HEK293 (cell line): ENCODE measurements around the gene CRTAP.

Experiments used
- CTCF ChIA-PET: fragments of 350-600 bp; formaldehyde crosslinking; extraction: SDS; loops from one replicate; lab custom pipeline; 2021; ENCODE audit warnings: antibody characterized with exemption; lab: Yijun Ruan, JAX
- POLR2A ChIA-PET: fragments of 300-600 bp; formaldehyde crosslinking; extraction: SDS; loops from one replicate; lab custom pipeline; 2020; ENCODE audit warnings: antibody characterized with exemption, inconsistent platforms; lab: Yijun Ruan, JAX
- H3K27ac ChIP-seq: fragments of 200-500 bp; sonication (Bioruptor generic); 2 replicates; pipeline ENCODE4 v1.5.1; 2014; ENCODE audit warnings: low read depth, low read length, control low read depth, inconsistent platforms; ENCODE audit errors: extremely low read depth
- H3K36me3 ChIP-seq, 2 experiments: fragments of 200-500 bp in 1 of 2; sonication (Bioruptor generic) in 1 of 2; 1 replicate in 1 of 2; 2 replicates in 1 of 2; pipeline ENCODE4 v1.5.1; 2014 to 2017; ENCODE audit warnings: inconsistent platforms in 2 of 2, low read length in 2 of 2; ENCODE audit not compliant: control insufficient read depth in 2 of 2, insufficient read depth in 1 of 2
- H3K4me1 ChIP-seq: fragments of 200-500 bp; sonication (Bioruptor generic); 2 replicates; pipeline ENCODE4 v1.5.1; 2014; ENCODE audit warnings: mild to moderate bottlenecking, low read length, inconsistent platforms; ENCODE audit not compliant: control insufficient read depth, insufficient read depth
- H3K4me3 ChIP-seq: 2 replicates; pipeline ENCODE4 v1.5.1; 2011; ENCODE audit warnings: low read depth, mild to moderate bottlenecking, control low read depth, low read length, moderate library complexity
- H3K9me3 ChIP-seq: fragments of 200-500 bp; sonication (Bioruptor generic); 2 replicates; pipeline ENCODE4 v1.5.1; 2014; ENCODE audit warnings: low read depth, low read length, inconsistent platforms; ENCODE audit not compliant: control insufficient read depth, insufficient read depth
- HIC1 ChIP-seq: fragments of 450-650 bp; formaldehyde crosslinking; IDR thresholded peaks from 2 replicates; pipeline ENCODE4 v1.5.1; 2016; ENCODE audit warnings: missing biosample characterization, missing genetic modification characterization
- PATZ1 ChIP-seq: fragments of 450-650 bp; formaldehyde crosslinking; IDR thresholded peaks from 2 replicates; pipeline ENCODE4 v1.5.1; 2016; ENCODE audit warnings: missing biosample characterization, missing genetic modification characterization
- PRDM1 ChIP-seq: fragments of 450-650 bp; formaldehyde crosslinking; IDR thresholded peaks from 2 replicates; pipeline ENCODE4; 2016; ENCODE audit warnings: missing biosample characterization, missing genetic modification characterization
- TCF7L2 ChIP-seq: IDR thresholded peaks from 2 replicates; pipeline ENCODE4 v1.6.1; 2011; ENCODE audit warnings: low read depth, mild to moderate bottlenecking, inconsistent platforms, low read length, moderate library complexity, borderline replicate concordance
- TRIM28 ChIP-seq: IDR thresholded peaks from 2 replicates; pipeline ENCODE4 v1.6.1; 2011; ENCODE audit warnings: low read length, control low read depth, borderline replicate concordance
- ZBTB20 ChIP-seq: fragments of 450-650 bp; formaldehyde crosslinking; IDR thresholded peaks from 2 replicates; pipeline ENCODE4 v1.5.1; 2016; ENCODE audit warnings: missing biosample characterization, missing genetic modification characterization
- ZBTB48 ChIP-seq: fragments of 450-650 bp; formaldehyde crosslinking; IDR thresholded peaks from 2 replicates; pipeline ENCODE4 v1.5.1; 2016; ENCODE audit warnings: missing biosample characterization, missing genetic modification characterization
- ZBTB6 ChIP-seq: fragments of 450-650 bp; formaldehyde crosslinking; IDR thresholded peaks from 2 replicates; pipeline ENCODE4 v1.5.1; 2017; ENCODE audit warnings: missing biosample characterization, missing genetic modification characterization
- ZNF121 ChIP-seq: fragments of 450-650 bp; formaldehyde crosslinking; IDR thresholded peaks from 2 replicates; pipeline ENCODE4 v1.5.1; 2016; ENCODE audit warnings: missing biosample characterization, missing genetic modification characterization
- ZNF214 ChIP-seq: fragments of 450-650 bp; formaldehyde crosslinking; IDR thresholded peaks from 2 replicates; pipeline ENCODE4 v1.5.1; 2017; ENCODE audit warnings: missing biosample characterization, mild to moderate bottlenecking, missing genetic modification characterization, borderline replicate concordance
- ZNF449 ChIP-seq: fragments of 450-650 bp; formaldehyde crosslinking; IDR thresholded peaks from 2 replicates; pipeline ENCODE4 v1.5.1; 2017; ENCODE audit warnings: missing biosample characterization, mild to moderate bottlenecking, missing genetic modification characterization, moderate library complexity
- ZNF521 ChIP-seq: fragments of 450-650 bp; formaldehyde crosslinking; IDR thresholded peaks from 2 replicates; pipeline ENCODE4 v1.5.1; 2017; ENCODE audit warnings: missing biosample characterization, mild to moderate bottlenecking, missing genetic modification characterization
- ZNF629 ChIP-seq: fragments of 450-650 bp; formaldehyde crosslinking; IDR thresholded peaks from 2 replicates; pipeline ENCODE4 v1.5.1; 2017; ENCODE audit warnings: missing biosample characterization, missing genetic modification characterization
- ZNF670 ChIP-seq: fragments of 450-650 bp; formaldehyde crosslinking; IDR thresholded peaks from 2 replicates; pipeline ENCODE4 v1.5.1; 2016; ENCODE audit warnings: missing biosample characterization, missing genetic modification characterization, low read depth
- ZNF76 ChIP-seq: fragments of 450-650 bp; formaldehyde crosslinking; IDR thresholded peaks from 2 replicates; pipeline ENCODE4; 2016; ENCODE audit warnings: low read depth, missing biosample characterization, missing genetic modification characterization, borderline replicate concordance
- ZNF785 ChIP-seq: fragments of 450-650 bp; formaldehyde crosslinking; IDR thresholded peaks from 2 replicates; pipeline ENCODE4 v1.5.1; 2016; ENCODE audit warnings: missing biosample characterization, missing genetic modification characterization
- ZNF791 ChIP-seq: fragments of 450-650 bp; formaldehyde crosslinking; IDR thresholded peaks from 2 replicates; pipeline ENCODE4 v1.5.1; 2016; ENCODE audit warnings: missing biosample characterization, missing genetic modification characterization
- TF ChIP-seq, protein P1 (sequence below): IDR thresholded peaks from 2 replicates; pipeline ENCODE4 v1.6.1; 2011; ENCODE audit warnings: mild to moderate bottlenecking, low read depth, low read length, borderline replicate concordance

The CRTAP gene

GRCh38 chr3:33174095-33174494 is 60.3 kb downstream of the CRTAP start:
- ChIA-PET CTCF (no interaction called here), POLR2A (no interaction called here)
- no peaks in the 10 kb centered on the region for H3K9me3 ChIP-seq
- TF ChIP-seq HIC1 (no peak), ZNF791 (no peak), ZNF214 (no peak), PATZ1 (tag by site-specific recombination) (no peak), PRDM1 (tag by site-specific recombination) (no peak), ZNF449 (no peak), ZNF629 (tag by site-specific recombination) (no peak), ZNF670 (tag by site-specific recombination) (no peak), TRIM28 (no peak), ZBTB6 (tag by site-specific recombination) (no peak), ZNF76 (no peak), ZBTB48 (no peak), ZNF785 (no peak), ZNF121 (tag by site-specific recombination) (no peak)
- TF ChIP-seq, protein P1, sequence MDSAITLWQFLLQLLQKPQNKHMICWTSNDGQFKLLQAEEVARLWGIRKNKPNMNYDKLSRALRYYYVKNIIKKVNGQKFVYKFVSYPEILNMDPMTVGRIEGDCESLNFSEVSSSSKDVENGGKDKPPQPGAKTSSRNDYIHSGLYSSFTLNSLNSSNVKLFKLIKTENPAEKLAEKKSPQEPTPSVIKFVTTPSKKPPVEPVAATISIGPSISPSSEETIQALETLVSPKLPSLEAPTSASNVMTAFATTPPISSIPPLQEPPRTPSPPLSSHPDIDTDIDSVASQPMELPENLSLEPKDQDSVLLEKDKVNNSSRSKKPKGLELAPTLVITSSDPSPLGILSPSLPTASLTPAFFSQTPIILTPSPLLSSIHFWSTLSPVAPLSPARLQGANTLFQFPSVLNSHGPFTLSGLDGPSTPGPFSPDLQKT = no peak
- no peak overlapping the region for H3K27ac ChIP-seq
- H3K4me3 ChIP-seq = no peak overlapping the region
- no peaks in the 10 kb centered on the region for H3K4me1 ChIP-seq
- no peaks in the 10 kb centered on the region for H3K36me3 ChIP-seq

DNA sequence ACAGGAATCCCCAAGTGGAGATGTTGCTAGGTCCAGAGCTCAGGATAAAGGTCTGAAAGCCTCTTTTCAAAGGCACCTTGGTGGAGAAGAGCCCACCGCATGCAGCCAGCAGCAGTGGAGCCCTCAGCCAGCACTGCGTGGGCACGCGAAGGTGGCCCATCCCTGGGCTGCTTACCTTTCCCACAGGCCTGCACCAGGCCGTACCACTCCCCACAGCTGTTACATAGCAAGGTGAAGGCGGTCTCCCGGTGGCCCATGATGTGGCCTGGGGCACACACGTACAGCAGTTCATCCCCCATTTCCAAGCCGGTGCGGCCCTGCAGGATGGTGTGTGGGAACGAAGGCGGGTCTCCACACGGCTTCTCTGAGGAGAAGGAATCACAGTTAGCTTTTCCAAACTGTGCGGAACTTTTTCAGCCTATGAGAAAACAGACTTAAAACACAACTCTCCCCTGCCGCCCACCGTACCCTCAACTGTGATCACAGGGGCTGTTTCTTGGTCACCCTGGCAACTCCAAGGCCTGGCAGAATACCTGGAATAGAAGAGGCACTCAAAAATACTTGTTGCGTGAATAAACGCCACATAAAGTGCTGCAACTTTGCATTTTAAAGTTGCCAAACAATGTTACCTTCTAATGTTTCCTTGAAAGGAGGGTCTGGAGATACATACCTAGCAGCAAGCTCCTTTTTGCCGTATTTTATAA is 61.0 kb downstream of the CRTAP start:
- H3K27ac ChIP-seq = no peak overlapping the region
- POLR2A ChIA-PET = no interaction called here
- TF ChIP-seq ZNF521 (tag by site-specific recombination) = no peak
- no peak for TF ChIP-seq TCF7L2
- no peak for TF ChIP-seq ZBTB20 (tag by site-specific recombination)
- no peak overlapping the region for H3K4me3 ChIP-seq
- no peaks in the 10 kb centered on the region for H3K36me3 ChIP-seq
- no peaks in the 10 kb centered on the region for H3K9me3 ChIP-seq
- CTCF ChIA-PET = interaction anchor here (0.6 to 0.7 kb wide), 2 partner anchors 47 to 101 kb away, joined by 3 read pairs; no protein-coding TSS in a partner anchor
- H3K4me1 ChIP-seq = no peaks in the 10 kb centered on the region
